Measurements from ENCODE around the gene RFX3. TPM values are rescaled to one million over a fixed set of nuclear protein-coding genes. Genes with fewer than 3 reads are reported as not detected.

RFX3 gene
- total and polyA plus RNA-seq, 3 donors from 2014 or later, result 29.7 to 45.3 (median 30.7) TPM

- no peak for TF ChIP-seq POLR2A (IDR thresholded peaks at IDR 0.05)
- TF ChIP-seq CTCF (IDR thresholded peaks at IDR 0.05), result no peak
Observed at GRCh38 chr9:3457175-3457574, 68.6 kb downstream of the RFX3 start.

GRCh38 chr9:3455717-3456116 lies 70.1 kb downstream of the RFX3 start:
- no peak for DNase-seq
- WGBS, 2 donors, result 53 to 61% methylated on average over 3 of the region's 3 CpGs
- H3K9me3 ChIP-seq, result no peaks in the 10 kb centered on the region

More at GRCh38 chr9:3457175-3457574, 68.6 kb downstream of the RFX3 start:
- no peak overlapping the region for H3K27ac ChIP-seq
- no peaks in the 10 kb centered on the region for H3K27me3 ChIP-seq
- H3K36me3 ChIP-seq (ENCODE audit: low read depth, missing control alignments), result no peaks in the 10 kb centered on the region
- H3K4me3 ChIP-seq, result no peak overlapping the region
- H3K4me1 ChIP-seq, result no peaks in the 10 kb centered on the region
- intact Hi-C loops (cut with DNase I; ENCODE audit: low total_unique reads), result no loop called here
- H3K9me3 ChIP-seq, result no peaks in the 10 kb centered on the region
- DNase-seq, result no peak

GRCh38 chr9:3455094-3455493 lies 70.7 kb downstream of the RFX3 start:
- TF ChIP-seq POLR2A (IDR thresholded peaks at IDR 0.05) (no peak), CTCF (IDR thresholded peaks at IDR 0.05) (no peak)
- DNase-seq, result no peak
- Histone ChIP-seq H3K4me1 (no peaks in the 10 kb centered on the region), H3K27me3 (no peaks in the 10 kb centered on the region), H3K4me3 (no peak overlapping the region), H3K27ac (no peak overlapping the region), H3K36me3 (ENCODE audit: low read depth, missing control alignments) (no peaks in the 10 kb centered on the region), H3K9me3 (no peaks in the 10 kb centered on the region)
- 84 to 93% methylated on average over 2 of the region's 2 CpGs for WGBS, 2 donors
- intact Hi-C loops (cut with DNase I; ENCODE audit: low total_unique reads), result no loop called here

More at GRCh38 chr9:3455717-3456116, 70.1 kb downstream of the RFX3 start:
- no peaks in the 10 kb centered on the region for H3K36me3 ChIP-seq (ENCODE audit: low read depth, missing control alignments)
- TF ChIP-seq POLR2A (IDR thresholded peaks at IDR 0.05) (no peak), CTCF (IDR thresholded peaks at IDR 0.05) (no peak)
- intact Hi-C loops (cut with DNase I; ENCODE audit: low total_unique reads), result no loop called here
- no peak overlapping the region for H3K27ac ChIP-seq
- no peaks in the 10 kb centered on the region for H3K4me1 ChIP-seq
- H3K27me3 ChIP-seq, result no peaks in the 10 kb centered on the region
- H3K4me3 ChIP-seq, result no peak overlapping the region

GRCh38 chr9:3451956-3452355 lies 73.8 kb downstream of the RFX3 start:
- Histone ChIP-seq H3K27me3 (no peaks in the 10 kb centered on the region), H3K36me3 (ENCODE audit: low read depth, missing control alignments) (no peaks in the 10 kb centered on the region), H3K4me1 (no peaks in the 10 kb centered on the region), H3K27ac (no peak overlapping the region), H3K9me3 (no peaks in the 10 kb centered on the region), H3K4me3 (no peak overlapping the region)
- 91 to 93% methylated on average over 1 of the region's 1 CpG for WGBS, 2 donors
- intact Hi-C loops (cut with DNase I; ENCODE audit: low total_unique reads), result no loop called here
- no peak for TF ChIP-seq POLR2A (IDR thresholded peaks at IDR 0.05)
- no peak for TF ChIP-seq CTCF (IDR thresholded peaks at IDR 0.05)
- DNase-seq, result no peak

GRCh38 chr9:3447788-3448187 lies 78.0 kb downstream of the RFX3 start:
- no peaks in the 10 kb centered on the region for H3K4me1 ChIP-seq
- no peaks in the 10 kb centered on the region for H3K9me3 ChIP-seq
- TF ChIP-seq POLR2A (IDR thresholded peaks at IDR 0.05) (no peak), CTCF (IDR thresholded peaks at IDR 0.05) (no peak)
- H3K27me3 ChIP-seq, result no peaks in the 10 kb centered on the region
- DNase-seq, result no peak
- H3K36me3 ChIP-seq (ENCODE audit: low read depth, missing control alignments), result no peaks in the 10 kb centered on the region
- no peak overlapping the region for H3K27ac ChIP-seq
- H3K4me3 ChIP-seq, result no peak overlapping the region
- 44 to 54% methylated on average over 1 of the region's 1 CpG for WGBS, 2 donors
- intact Hi-C loops (cut with DNase I; ENCODE audit: low total_unique reads), result no loop called here
